ENCODE data around the gene PRCD. TPM values are rescaled to one million over a fixed set of nuclear protein-coding genes. Genes with fewer than 3 reads are reported as not detected.

The PRCD gene
- total RNA-seq, 4 donors from 2014 or later: 2.3 to 20.0 (median 3.5) TPM

- DNase-seq (ENCODE audit: low spot score): no peak
- TF ChIP-seq CTCF (IDR thresholded peaks at IDR 0.05): no peak
- ATAC-seq (ENCODE audit: low FRiP score): no peak
Measured at GRCh38 chr17:76495663-76496400, 44.0 kb upstream of the PRCD start.

- DNase-seq (ENCODE audit: low spot score) (no peak), ATAC-seq (ENCODE audit: low FRiP score) (no peak)
- TF ChIP-seq CTCF (IDR thresholded peaks at IDR 0.05): no peak
Measured at GRCh38 chr17:76496464-76496863, 43.4 kb upstream of the PRCD start.

- TF ChIP-seq CTCF (IDR thresholded peaks at IDR 0.05): no peak
- DNase-seq (ENCODE audit: low spot score) (no peak), ATAC-seq (ENCODE audit: low FRiP score) (no peak)
Measured at GRCh38 chr17:76497699-76497978, 42.2 kb upstream of the PRCD start.

GRCh38 chr17:76497979-76498875 is 41.6 kb upstream of the PRCD start:
- DNase-seq (ENCODE audit: low spot score) (no peak), ATAC-seq (ENCODE audit: low FRiP score) (peak; percentile 58)
- no peak for TF ChIP-seq CTCF (IDR thresholded peaks at IDR 0.05)

- TF ChIP-seq CTCF (IDR thresholded peaks at IDR 0.05): no peak
- DNase-seq (ENCODE audit: low spot score) (no peak), ATAC-seq (ENCODE audit: low FRiP score) (no peak)
Measured at GRCh38 chr17:76498876-76499251, 41.0 kb upstream of the PRCD start.

- DNase-seq (ENCODE audit: low spot score) (no peak), ATAC-seq (ENCODE audit: low FRiP score) (no peak)
Measured at GRCh38 chr17:76499267-76499667, 40.6 kb upstream of the PRCD start.

More at GRCh38 chr17:76499267-76499667, 40.6 kb upstream of the PRCD start:
- no peak for TF ChIP-seq CTCF (IDR thresholded peaks at IDR 0.05)

Measured in omental fat pad (tissue), 4 donors.